ENCODE data around the gene DBN1. TPM values are rescaled to one million over a fixed set of nuclear protein-coding genes. Genes with fewer than 3 reads are reported as not detected.

DBN1 gene
- total and polyA plus RNA-seq, 2 of the 8 experiments (the other 6 are each of a cell fraction or from before 2014, with no cell fraction given): 168 to 333 TPM

DNA sequence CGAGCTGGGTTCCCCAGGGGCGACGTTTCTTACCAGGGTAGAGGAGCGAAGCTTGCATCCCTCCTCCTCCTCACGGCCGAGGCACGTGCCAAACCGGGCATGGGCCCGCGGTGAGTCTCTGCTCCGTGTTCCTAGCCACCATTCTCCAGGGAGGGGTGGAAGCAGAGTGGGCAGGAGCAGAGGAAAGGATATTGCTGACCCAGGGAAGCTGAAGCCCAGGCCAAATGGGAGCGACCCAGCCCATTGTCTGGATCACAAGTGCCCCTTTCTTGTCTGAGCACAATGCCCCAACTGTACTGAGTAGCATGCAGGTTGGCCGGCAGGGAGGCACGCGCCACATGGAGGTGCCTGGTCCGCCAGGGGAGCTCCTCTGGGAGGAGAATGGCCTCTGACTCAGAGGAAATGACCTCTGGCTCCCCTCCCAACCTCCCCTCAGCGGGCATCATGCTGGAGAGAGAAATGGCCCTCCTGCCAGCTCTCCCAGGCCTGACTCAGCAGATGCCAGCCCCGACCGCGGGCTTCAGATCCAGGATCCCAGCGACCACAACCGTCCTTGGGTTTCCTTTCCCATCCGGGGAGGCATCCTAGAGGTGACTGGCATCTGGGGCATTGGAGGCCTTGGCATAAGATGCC lies 25.7 kb downstream of the DBN1 start (continued):
- TF ChIP-seq EGR1 (IDR thresholded peaks at IDR 0.05; ENCODE audit: borderline replicate concordance, low read depth, low read length) (no peak), FOSL1 (IDR thresholded peaks at IDR 0.05; ENCODE audit: insufficient read depth, low read depth, low read length) (no peak), HDAC6 (IDR thresholded peaks at IDR 0.05; ENCODE audit: low read depth, low read length) (no peak), SAP30 (IDR thresholded peaks at IDR 0.05; ENCODE audit: insufficient read depth, insufficient replicate concordance, low read length) (no peak), PHF8 (conservative IDR thresholded peaks at IDR 0.05; ENCODE audit: low read depth, low read length) (no peak), JUND (IDR thresholded peaks at IDR 0.05; ENCODE audit: low read length) (peak; percentile 76), EZH2 (IDR thresholded peaks at IDR 0.05; ENCODE audit: low read depth, low read length, severe bottlenecking) (no peak), NANOG (IDR thresholded peaks at IDR 0.05; ENCODE audit: insufficient read depth, low read depth, low read length, poor library complexity, severe bottlenecking) (no peak), TBP (IDR thresholded peaks at IDR 0.05; ENCODE audit: low read depth, low read length) (peak; percentile 45), CBX8 (IDR thresholded peaks at IDR 0.05; ENCODE audit: borderline replicate concordance, low read depth, low read length) (no peak), TAF1 (IDR thresholded peaks at IDR 0.05; ENCODE audit: low read depth, low read length) (peak; percentile 47; the same call in 1 of the 2 replicates), TEAD4 (IDR thresholded peaks at IDR 0.05; ENCODE audit: low read depth, low read length) (no peak), ASH2L (IDR thresholded peaks at IDR 0.05; ENCODE audit: low read length) (no peak), CBX5 (IDR thresholded peaks at IDR 0.05; ENCODE audit: low read depth, low read length) (no peak), RNF2 (IDR thresholded peaks at IDR 0.05; ENCODE audit: borderline replicate concordance, low read depth, low read length, missing control alignments, poor library complexity, severe bottlenecking) (no peak), RFX5 (IDR thresholded peaks at IDR 0.05; ENCODE audit: borderline replicate concordance, low read depth, low read length) (no peak), SP4 (IDR thresholded peaks at IDR 0.05; ENCODE audit: low read length) (no peak), SP1 (IDR thresholded peaks at IDR 0.05; ENCODE audit: low read depth, low read length) (no peak), KDM4A (IDR thresholded peaks at IDR 0.05; ENCODE audit: low read depth, low read length, severe bottlenecking) (peak; percentile 16), POU5F1 (IDR thresholded peaks at IDR 0.05; ENCODE audit: low read depth, low read length) (no peak)
- TF ChIP-seq, protein P1, sequence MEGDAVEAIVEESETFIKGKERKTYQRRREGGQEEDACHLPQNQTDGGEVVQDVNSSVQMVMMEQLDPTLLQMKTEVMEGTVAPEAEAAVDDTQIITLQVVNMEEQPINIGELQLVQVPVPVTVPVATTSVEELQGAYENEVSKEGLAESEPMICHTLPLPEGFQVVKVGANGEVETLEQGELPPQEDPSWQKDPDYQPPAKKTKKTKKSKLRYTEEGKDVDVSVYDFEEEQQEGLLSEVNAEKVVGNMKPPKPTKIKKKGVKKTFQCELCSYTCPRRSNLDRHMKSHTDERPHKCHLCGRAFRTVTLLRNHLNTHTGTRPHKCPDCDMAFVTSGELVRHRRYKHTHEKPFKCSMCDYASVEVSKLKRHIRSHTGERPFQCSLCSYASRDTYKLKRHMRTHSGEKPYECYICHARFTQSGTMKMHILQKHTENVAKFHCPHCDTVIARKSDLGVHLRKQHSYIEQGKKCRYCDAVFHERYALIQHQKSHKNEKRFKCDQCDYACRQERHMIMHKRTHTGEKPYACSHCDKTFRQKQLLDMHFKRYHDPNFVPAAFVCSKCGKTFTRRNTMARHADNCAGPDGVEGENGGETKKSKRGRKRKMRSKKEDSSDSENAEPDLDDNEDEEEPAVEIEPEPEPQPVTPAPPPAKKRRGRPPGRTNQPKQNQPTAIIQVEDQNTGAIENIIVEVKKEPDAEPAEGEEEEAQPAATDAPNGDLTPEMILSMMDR (IDR thresholded peaks at IDR 0.05; ENCODE audit: control extremely low read depth in 1 of 3, insufficient read depth in 1 of 3, low read depth in 1 of 3, low read length in 3 of 3): peak in 1 of 3 experiments; percentile 24; a peak in 2 of 4 replicates
- TF ChIP-seq, protein P2, sequence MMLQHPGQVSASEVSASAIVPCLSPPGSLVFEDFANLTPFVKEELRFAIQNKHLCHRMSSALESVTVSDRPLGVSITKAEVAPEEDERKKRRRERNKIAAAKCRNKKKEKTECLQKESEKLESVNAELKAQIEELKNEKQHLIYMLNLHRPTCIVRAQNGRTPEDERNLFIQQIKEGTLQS (IDR thresholded peaks at IDR 0.05; ENCODE audit: insufficient read depth, low read depth, low read length): no peak
